ENCODE measurements around the gene LPCAT1.
A peak's percentile ranks its signal among the peaks of the same experiment; 100 is the strongest.
"Not testable (repeated sequence)": the region's sequence is repeated elsewhere in the genome, so short reads cannot be mapped to it uniquely, and the experiment has no call there.

Gene LPCAT1

DNA sequence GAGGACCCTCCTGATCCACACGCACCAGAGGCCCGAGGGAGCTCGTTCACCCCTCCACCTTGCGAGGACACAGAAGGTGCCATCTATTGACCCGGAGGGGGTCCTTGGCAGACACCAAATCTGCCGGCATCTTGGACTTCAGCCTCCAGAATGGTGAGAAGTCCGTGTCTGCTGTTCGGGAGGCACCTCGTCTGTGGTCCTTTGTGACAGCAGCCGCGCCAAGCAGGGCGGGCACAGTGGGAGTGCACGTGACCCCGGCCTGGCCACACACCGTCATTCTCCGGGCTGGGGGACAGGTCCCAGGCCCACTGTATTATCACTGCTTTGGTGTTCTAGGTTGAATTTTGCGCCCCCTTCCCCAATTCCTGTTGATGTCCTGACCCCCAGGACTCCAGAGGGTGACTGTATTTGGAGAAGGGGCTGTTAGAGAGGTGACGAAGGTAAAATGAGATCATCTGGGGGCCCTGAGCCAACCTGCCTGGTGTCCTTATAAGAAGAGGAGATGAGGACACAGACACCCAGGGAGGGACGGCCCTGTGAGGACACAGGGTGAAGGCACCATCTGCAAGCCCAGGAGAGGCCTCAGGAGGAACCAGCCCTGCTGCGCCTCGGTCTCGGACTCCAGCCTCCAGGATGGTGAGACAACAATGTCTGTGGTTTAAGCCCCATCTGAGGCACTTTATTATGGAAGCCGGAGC lies 15.7 kb downstream of the LPCAT1 start:
- peak; percentile 1 for DNase-seq

DNA sequence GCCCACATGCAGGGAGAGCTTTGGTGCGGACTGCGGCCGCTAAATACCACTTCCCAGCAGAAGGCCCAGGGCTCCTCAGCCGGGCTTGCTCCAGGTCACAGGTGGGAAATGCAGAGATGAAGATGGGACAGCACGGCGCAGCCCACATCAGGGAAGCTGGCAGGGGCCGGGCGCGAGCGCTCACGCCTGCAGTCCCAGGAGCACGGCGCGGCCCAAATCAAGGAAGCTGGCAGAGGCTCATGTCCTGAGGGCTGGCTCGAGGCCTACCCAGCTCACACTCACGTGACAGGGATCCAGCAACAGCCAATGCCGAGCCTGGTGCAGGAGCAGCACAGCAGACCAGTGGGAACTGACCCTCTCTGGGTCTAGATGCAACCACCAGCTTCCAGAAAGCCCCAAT lies 16.3 kb downstream of the LPCAT1 start:
- DNase-seq, result no peak

DNA sequence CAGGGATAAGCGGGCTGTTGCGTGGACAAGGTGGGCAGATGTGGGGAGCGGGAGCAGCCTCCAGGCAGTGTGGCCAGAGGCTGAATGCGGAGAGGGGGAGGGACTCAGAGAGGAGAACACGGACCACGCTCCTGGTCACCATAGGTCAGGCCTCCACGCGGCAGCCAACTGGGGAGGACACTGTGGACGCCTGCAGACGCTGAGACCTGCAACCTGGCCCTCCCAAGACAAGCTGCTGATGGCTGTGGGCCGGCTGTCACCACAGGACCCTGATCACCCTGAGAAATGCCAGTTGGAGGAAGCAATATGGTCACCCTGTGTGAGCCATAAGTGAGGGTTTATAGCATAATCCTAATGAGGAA lies 16.8 kb downstream of the LPCAT1 start:
- no peak for DNase-seq

DNA sequence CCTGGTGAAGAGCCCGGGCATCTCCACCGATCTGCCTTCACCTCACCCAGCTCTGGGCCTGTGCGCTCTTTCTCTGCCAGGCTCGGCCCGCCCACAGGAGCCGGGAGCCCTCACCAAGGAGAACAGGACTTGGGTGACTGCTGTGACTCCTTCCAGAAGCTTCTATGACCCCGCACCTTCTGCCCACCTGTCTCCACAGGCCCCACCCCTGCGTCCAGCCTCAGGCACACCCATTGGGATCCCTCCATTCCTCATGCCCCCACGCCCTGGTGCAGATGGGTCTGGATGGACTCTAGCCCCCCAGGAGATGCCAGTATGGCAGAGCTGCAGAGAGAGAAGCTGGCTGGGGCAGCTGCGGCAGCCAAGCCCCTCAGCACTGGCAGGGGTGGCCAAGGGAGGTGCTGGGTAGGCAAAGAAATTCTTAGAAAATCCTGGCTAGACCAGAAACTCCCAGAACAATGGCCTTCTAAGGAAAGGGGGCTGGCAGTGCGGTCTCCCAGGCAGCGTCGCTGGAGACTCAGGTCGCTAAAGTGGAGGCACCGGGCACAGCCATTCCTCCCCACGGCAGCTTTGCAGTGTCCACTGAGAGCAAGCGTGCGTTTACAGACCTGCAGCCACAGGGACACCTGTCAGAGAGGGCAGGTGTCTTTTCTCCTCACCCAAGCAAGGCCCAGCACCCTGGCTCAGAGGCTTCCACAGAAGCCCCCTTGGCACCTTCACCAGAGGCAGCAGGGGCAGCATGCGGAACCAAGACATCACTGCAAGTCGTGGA lies 17.3 kb downstream of the LPCAT1 start:
- DNase-seq, result no peak

DNA sequence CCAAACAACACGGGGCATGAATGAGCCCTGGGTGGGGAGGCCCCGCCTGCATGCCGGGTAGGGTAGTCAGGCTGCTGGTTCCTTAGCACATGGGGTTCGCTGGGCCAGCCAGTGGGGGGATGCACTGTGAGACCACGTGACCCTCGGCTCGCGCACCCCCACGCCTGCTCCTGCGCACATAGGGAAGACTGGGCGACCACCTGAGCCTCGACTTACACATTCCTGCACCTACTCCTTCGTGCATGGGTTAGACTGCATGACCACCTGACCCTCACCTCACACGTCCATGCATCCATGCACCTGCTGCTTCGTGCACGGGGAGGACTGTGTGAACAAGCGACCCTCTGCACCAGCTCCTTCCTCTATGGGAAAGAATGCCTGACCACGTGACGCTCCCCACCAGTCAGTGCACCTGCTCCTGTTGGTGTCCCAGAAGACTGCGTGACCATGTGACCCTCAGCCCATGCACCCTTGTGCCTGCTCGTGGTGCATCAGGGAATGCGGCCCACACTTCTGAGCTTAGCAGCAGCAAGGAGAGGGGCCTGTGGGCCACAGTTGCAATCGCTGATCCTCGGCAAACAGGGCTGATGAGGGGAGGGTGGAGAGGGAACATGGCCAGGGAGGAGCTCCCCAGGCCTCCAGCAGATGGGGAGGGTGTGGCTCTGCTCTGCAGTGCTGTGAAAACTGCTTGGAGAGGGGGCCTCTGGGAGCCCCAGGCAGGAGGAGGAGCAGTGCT lies 18.1 kb downstream of the LPCAT1 start:
- no peak for DNase-seq

DNA sequence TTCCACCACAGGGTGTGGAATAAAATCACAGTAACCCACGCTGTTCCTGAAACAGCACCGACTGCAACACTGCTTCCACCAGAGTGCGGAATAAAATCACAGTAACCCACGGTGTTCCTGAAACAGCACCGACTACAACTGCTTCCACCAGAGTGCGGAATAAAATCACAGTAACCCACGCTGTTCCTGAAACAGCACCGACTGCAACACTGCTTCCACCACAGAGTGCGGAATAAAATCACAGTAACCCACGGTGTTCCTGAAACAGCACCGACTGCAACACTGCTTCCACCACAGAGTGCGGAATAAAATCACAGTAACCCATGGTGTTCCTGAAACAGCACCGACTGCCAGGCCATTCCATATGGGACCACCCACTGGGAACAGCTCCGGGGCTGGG lies 18.7 kb downstream of the LPCAT1 start:
- DNase-seq, result not testable (repeated sequence)

DNA sequence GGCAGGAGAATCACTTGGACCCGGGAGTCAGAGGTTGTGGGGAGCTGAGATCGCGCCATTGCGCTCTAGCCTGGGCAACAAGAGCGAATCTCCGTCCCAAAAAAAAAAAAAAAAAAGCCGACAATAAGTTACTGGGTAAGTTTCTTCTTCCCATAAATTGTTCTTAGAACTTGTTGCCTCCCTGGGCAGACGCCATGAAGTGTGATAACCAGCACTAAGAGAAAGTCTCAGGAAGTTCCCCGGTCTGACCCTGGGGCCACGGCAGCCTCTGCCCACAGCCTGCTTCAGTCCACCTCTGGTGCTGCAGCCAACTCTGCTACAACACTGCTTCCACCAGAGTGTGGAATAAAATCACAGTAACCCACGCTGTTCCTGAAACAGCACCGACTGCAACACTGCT lies 19.1 kb downstream of the LPCAT1 start:
- no peak for DNase-seq

DNA sequence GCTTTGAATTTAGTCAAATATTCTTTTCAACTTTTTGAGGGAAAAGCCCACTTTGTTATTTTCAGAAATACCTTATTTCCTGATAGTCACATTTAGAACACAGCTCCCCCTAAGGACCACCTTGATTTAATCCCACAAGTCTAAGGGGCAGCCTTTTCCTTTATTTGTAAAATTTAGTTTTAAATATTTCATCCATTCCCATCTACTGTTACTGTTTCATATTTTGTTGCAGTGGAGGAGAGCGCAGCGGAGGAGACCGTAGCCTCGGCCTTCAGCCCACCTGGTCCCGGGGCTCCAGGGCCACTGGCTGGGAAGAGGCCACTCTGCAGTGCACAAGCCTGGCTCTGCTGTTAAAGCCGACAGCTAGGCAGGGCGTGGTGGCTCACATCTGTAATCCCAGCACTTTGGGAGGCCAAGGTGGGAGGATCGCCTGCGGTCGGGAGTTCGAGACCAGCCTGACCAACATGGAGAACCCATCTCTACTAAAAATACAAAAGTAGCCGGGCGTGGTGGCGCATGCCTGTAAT lies 19.6 kb downstream of the LPCAT1 start:
- no peak for DNase-seq

DNA sequence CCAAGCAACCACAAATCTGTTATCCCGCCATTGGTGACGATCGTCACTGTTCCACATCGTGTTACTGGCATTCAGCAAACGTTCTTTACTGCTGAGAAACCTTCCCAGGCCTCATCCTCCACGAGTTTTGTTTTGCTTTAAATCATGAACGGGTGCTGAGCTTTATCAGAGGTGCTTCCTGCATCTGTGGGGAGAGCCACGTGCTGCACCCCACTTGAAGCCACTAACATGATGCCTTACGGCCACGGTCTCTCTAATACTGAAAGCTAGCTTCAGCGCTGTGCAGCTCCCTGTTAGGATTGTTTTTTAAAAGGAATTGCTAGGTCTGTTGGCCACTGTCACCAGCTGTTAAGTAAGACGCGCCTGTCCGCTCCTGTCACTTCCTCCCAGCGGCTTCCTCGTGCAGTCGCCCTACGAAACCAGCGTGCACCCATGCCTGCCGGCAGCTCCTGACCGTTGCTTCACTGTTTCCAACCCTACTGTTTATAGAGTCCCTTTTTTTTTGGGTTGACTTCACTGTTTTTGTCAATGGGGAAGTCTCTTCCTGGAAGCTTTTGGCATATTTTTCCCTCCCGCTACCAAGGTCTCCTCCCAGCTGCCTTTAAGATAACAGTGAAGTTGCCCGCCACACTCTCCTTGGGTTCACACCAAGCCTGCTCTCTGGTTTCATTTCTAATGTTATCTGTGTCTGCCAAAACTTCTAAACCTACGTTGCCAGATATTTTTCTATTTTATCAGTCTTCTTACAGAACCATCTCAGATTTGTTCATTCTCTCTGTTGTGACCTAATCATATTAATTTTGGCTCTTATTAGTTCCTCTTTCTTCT lies 20.3 kb downstream of the LPCAT1 start:
- DNase-seq, result no peak

DNA sequence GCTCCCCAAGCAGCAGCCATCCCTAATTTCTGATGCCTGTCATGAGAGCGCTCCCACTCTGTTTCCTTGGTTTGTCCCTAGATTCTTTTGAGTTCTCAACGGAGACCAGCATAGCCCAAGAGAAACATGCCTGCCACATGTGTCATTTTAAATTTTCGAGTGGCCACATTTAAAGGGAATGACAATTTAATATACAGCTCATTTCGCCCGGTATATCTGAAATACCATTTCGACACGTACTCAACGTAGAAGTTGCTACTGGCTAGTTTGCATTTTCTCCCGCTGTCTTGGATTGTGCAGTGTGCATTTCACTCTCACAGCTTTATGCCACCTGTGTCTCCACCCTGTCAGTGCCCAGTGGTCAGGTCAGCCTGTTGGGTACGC lies 21.0 kb downstream of the LPCAT1 start:
- DNase-seq, result no peak

DNA sequence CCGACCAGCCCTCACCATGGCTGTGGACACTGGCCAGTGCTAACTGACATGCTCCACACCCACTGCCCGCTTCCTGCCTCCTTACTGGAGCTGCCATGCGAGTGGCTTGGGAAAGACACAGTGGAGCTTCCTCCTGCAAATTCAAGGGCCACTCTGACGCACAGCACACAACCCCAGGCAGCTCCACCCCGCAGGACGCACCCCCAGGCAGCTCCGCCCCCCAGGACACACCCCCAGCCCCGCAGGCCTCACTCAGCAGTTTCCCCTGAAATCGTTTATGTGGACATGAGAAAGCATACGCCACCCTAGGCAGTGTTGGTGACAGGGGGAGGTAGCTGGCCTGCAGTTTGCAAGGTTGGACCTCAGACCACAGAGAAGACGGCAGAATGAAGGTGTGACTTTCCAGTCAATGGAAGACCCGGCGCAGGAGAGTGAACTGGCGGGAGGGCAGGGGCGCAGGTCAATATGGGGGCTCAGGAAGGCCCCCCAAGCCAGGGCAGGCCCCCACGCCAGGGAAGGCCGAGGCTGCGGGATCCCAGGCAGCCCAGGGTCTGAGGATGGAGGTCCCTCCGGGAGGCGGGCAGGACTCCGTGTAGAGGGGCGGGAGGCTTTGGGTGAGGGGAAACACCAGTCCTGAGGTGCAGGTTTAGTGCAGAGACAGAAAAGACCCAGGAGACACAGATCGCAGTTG lies 21.6 kb downstream of the LPCAT1 start:
- DNase-seq, result no peak

DNA sequence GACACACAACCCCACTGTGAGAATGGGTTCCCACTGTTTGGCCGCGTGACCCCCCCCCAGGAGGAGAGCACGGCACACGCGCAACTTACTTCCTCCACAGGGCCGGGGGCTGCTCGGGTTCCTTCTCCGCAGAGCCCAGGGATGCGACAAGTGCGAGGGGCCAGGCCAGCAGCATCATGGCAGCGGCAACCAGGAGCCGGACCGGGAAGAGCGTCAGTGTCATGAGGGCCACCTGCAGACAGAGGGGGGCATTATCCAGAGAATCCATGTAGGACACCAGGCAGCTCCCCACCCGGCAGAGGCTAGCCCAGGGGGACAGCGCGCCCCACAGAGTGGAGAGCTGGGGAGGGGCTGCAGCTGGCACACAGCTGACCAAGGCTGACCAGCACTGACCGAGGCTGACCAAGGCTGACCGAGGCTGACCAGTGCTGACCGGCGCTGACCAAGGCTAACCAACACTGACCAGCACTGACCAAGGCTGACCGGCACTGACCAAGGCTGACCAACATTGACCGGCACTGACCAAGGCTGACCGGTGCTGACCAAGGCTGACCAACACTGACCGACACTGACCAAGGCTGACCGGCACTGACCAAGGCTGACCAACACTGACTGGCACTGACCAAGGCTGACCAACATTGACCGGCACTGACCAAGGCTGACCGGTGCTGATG lies 22.3 kb downstream of the LPCAT1 start:
- no peak for DNase-seq

DNA sequence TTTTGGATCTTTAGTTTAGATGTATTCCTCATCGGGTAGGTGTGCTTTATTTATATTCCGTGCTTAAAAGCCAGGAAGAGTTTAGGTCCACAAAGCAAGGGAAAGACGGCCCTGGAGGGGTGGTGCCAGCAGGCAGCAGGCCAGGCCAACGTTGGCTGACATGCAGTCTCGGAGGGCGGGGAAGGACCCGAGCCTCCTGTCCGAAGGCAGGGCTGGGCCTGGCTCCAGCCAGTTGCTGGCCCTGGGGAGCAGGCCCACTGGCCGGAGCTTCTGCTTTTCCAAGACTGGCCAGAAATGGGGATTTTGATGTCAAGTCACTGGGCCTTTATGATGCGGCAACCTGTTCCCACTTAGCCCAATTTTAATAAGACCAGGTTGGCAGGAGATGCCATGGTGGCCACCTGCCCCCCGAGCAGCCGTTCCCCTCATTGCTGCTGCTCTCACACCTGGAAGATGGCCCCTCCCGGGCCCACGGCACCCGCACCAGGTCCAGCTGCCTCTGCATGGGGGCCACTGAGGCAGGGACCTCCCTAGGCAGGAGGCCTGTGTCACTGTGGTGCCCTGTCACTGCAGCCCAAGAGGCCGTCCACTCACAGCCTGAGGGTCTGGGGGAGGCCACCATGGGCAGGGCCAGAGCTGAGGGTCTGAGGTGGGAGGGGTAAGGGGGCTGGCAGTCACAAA lies 23.2 kb downstream of the LPCAT1 start:
- DNase-seq, result no peak

DNA sequence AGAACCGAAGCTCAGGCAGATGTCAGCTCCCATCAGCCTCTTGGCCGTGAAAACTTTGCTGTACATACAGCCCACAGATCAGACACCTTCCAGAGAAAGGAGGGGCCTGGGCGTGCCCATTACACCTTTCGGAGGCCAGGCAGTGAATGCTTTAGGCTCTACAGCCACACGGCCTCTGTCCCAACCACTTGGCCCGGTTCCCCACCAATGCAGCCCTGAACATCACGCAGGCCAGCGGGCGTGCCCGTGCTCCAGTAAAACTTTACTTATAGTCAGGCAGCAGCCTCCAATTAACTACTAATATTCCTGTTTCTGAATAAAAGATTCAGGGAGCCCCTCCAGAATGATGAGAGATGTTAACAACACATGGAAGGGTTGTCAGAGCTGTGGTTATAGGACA lies 23.9 kb downstream of the LPCAT1 start:
- DNase-seq, result no peak

DNA sequence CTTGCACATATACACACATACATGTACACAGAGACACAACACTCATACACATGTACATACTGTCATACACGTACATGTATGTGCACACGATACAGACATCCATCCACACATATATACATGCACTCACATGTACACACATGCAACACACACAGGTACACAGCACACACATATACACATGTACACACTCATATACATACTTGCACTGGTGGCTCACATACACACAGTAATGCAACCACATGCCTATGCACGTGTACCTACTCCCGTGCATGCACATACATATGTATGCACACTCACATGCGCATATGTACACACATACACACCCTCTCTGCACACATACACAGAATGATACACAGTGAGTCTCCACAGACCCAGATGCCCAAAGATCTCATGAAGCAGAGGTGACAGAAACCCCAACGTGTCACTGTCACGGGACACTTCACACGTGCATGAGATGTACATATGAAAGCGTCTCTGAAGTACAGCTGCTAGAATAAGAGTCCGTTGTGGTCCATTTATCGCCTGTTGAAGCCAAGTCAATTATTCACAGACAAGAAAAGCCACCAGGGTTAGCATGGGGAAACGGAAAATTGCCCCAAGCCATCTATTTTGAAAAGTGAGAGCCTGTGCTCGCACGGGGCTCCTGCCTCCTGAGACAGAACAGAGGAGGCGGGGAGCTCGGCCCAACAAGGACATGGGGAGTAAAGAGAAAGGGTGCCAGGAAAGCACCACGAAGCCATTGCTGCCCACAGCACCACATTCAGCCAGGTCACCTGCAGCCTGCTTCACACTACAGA lies 24.9 kb downstream of the LPCAT1 start:
- DNase-seq, result no peak

DNA sequence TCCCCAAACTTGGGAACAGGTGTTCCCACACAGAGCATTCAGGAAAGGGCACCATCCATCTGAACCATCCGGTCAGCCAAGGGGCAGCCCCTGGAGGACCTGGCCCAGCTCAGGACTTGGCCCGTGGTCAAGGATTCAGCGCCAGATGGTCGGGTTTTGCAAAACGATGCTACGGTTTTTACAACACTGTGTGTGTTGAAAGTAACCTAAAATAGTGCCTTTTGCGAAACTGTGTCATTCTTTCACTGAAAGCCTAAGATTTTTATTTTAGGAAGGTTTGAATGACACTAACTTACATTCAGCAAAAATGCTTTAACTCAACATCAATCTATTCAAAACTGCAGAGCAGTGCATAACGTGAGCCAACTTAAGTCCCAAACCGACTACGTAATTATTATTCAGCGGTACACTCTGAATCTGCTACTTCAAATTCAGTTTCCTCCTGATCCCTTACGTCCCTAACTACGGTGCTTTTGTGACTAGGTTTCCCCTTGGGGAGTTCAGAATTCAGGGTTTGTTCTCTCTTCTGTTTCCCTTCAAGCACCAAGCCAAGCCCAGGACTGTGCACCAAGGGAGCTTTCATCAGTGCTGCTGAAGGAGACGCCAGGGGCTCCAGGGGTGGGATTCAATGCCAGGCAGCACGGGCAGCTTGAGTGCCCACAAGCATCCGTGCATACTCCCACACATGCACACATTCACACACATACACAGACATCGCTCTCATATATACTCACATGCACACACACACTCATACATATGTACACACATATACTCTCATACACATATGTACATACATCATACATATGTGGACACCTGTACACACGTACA lies 25.8 kb downstream of the LPCAT1 start:
- DNase-seq, result no peak

DNA sequence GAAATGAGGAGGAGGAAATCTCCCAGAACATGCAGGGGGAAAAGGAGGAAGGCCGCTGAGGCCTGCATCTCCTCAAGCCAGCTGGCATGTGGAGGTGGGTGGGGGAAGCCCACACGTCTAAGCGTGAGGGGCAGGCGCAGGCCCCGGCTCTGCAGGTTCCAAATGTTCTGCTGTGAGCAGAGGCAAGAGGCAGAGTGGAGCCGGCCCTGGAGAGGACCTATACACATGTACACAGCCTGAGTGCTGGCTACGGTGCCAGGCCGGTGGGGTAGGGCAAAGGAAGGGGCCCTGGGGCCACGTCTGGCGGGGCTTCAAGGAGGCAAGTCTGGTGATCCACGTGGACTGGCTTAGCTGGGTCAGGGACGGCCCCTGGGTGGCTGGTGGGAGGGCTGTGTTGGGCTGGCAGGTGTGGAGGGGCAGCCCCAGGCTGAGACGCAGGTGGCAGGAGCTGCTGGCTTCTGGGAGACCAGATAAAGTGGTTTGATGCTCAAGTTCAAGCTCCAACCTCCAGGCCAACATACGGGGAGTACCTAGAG lies 26.4 kb downstream of the LPCAT1 start:
- no peak for DNase-seq

DNA sequence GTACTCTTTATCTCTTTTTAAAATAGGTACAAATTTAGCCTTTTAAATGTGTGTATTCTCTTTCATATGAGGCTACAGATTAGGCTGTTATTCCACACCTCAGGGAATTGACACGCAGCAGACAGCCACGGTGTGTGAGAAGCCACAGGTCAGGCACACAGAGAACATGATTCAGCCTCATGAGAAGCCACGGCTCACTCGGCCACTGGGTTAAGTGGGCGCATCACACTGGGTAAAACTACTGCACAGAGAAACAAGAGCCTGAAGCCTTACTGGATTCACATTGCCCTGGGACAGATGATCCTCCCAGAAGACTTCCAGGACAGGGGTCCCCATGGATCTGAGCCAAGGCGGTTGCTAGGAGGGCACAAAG lies 28.2 kb downstream of the LPCAT1 start:
- DNase-seq, result no peak

Measured in stimulated activated CD4-positive, alpha-beta T cell treated with anti-CD3 and anti-CD28 coated beads, Interleukin-4, amount 100 ng/mL, for 1 hour (primary cell).